HEK293 (cell line): ENCODE measurements around the gene CHI3L1.

ENCODE experiments used
- CTCF ChIA-PET: fragments of 350-600 bp; formaldehyde crosslinking; extraction: SDS; loops from one replicate; lab custom pipeline; 2021; ENCODE audit warnings: antibody characterized with exemption; lab: Yijun Ruan, JAX
- POLR2A ChIA-PET: fragments of 300-600 bp; formaldehyde crosslinking; extraction: SDS; loops from one replicate; lab custom pipeline; 2020; ENCODE audit warnings: antibody characterized with exemption, inconsistent platforms; lab: Yijun Ruan, JAX
- H3K27ac ChIP-seq: fragments of 200-500 bp; sonication (Bioruptor generic); 2 replicates; pipeline ENCODE4 v1.5.1; 2014; ENCODE audit warnings: low read depth, low read length, control low read depth, inconsistent platforms; ENCODE audit errors: extremely low read depth
- H3K36me3 ChIP-seq, 2 experiments: fragments of 200-500 bp in 1 of 2; sonication (Bioruptor generic) in 1 of 2; 1 replicate in 1 of 2; 2 replicates in 1 of 2; pipeline ENCODE4 v1.5.1; 2014 to 2017; ENCODE audit warnings: inconsistent platforms in 2 of 2, low read length in 2 of 2; ENCODE audit not compliant: control insufficient read depth in 2 of 2, insufficient read depth in 1 of 2
- H3K4me1 ChIP-seq: fragments of 200-500 bp; sonication (Bioruptor generic); 2 replicates; pipeline ENCODE4 v1.5.1; 2014; ENCODE audit warnings: mild to moderate bottlenecking, low read length, inconsistent platforms; ENCODE audit not compliant: control insufficient read depth, insufficient read depth
- H3K4me3 ChIP-seq: 2 replicates; pipeline ENCODE4 v1.5.1; 2011; ENCODE audit warnings: low read depth, mild to moderate bottlenecking, control low read depth, low read length, moderate library complexity
- H3K9me3 ChIP-seq: fragments of 200-500 bp; sonication (Bioruptor generic); 2 replicates; pipeline ENCODE4 v1.5.1; 2014; ENCODE audit warnings: low read depth, low read length, inconsistent platforms; ENCODE audit not compliant: control insufficient read depth, insufficient read depth
- GLI4 ChIP-seq: fragments of 450-650 bp; formaldehyde crosslinking; IDR thresholded peaks from 2 replicates; pipeline ENCODE4 v1.5.1; 2016; ENCODE audit warnings: missing biosample characterization, missing genetic modification characterization
- GLIS2 ChIP-seq: fragments of 450-650 bp; formaldehyde crosslinking; IDR thresholded peaks from 2 replicates; pipeline ENCODE4 v1.5.1; 2016; ENCODE audit warnings: missing biosample characterization, missing genetic modification characterization
- RBAK ChIP-seq: fragments of 450-650 bp; formaldehyde crosslinking; IDR thresholded peaks from 2 replicates; pipeline ENCODE4 v1.5.1; 2016; ENCODE audit warnings: missing biosample characterization, missing genetic modification characterization
- SP2 ChIP-seq: fragments of 450-650 bp; formaldehyde crosslinking; IDR thresholded peaks from 2 replicates; pipeline ENCODE4 v1.5.1; 2016; ENCODE audit warnings: missing biosample characterization, missing genetic modification characterization
- ZFHX2 ChIP-seq: fragments of 450-650 bp; formaldehyde crosslinking; conservative IDR thresholded peaks from 2 replicates; pipeline ENCODE4 v1.5.1; 2016; ENCODE audit warnings: missing biosample characterization, missing genetic modification characterization
- ZIC2 ChIP-seq: fragments of 450-650 bp; formaldehyde crosslinking; IDR thresholded peaks from 2 replicates; pipeline ENCODE4 v1.5.1; 2016; ENCODE audit warnings: missing biosample characterization, missing genetic modification characterization
- ZNF112 ChIP-seq: fragments of 450-650 bp; formaldehyde crosslinking; IDR thresholded peaks from 2 replicates; pipeline ENCODE4 v1.5.0; 2017; ENCODE audit warnings: missing biosample characterization, missing genetic modification characterization
- ZNF248 ChIP-seq: fragments of 450-650 bp; formaldehyde crosslinking; IDR thresholded peaks from 2 replicates; pipeline ENCODE4 v1.5.1; 2017; ENCODE audit warnings: missing biosample characterization, missing genetic modification characterization
- ZNF302 ChIP-seq: fragments of 450-650 bp; formaldehyde crosslinking; IDR thresholded peaks from 2 replicates; pipeline ENCODE4 v1.5.1; 2016; ENCODE audit warnings: missing biosample characterization, missing genetic modification characterization, low read depth
- ZNF335 ChIP-seq: fragments of 450-650 bp; formaldehyde crosslinking; conservative IDR thresholded peaks from 2 replicates; pipeline ENCODE4 v1.5.1; 2016; ENCODE audit warnings: missing biosample characterization, missing genetic modification characterization
- ZNF423 ChIP-seq: fragments of 450-650 bp; formaldehyde crosslinking; IDR thresholded peaks from 2 replicates; pipeline ENCODE4 v1.5.1; 2016; ENCODE audit warnings: missing biosample characterization, missing genetic modification characterization
- ZNF48 ChIP-seq: fragments of 450-650 bp; formaldehyde crosslinking; IDR thresholded peaks from 2 replicates; pipeline ENCODE4 v1.5.1; 2016; ENCODE audit warnings: missing biosample characterization, missing genetic modification characterization
- ZNF529 ChIP-seq: fragments of 450-650 bp; formaldehyde crosslinking; IDR thresholded peaks from 2 replicates; pipeline ENCODE4 v1.5.1; 2017; ENCODE audit warnings: missing genetic modification characterization, missing biosample characterization; ENCODE audit not compliant: insufficient replicate concordance
- ZNF623 ChIP-seq: fragments of 450-650 bp; formaldehyde crosslinking; IDR thresholded peaks from 2 replicates; pipeline ENCODE4 v1.5.1; 2016; ENCODE audit warnings: missing biosample characterization, missing genetic modification characterization
- ZNF843 ChIP-seq: fragments of 450-650 bp; formaldehyde crosslinking; IDR thresholded peaks from 2 replicates; pipeline ENCODE4 v1.5.1; 2016; ENCODE audit warnings: missing biosample characterization, missing genetic modification characterization
- TF ChIP-seq, protein P1 (sequence below): fragments of 450-650 bp; formaldehyde crosslinking; IDR thresholded peaks from 2 replicates; pipeline ENCODE4 v1.5.1; 2016; ENCODE audit warnings: missing biosample characterization, missing genetic modification characterization
- TF ChIP-seq, protein P2 (sequence below): sonication (generic); formaldehyde crosslinking; IDR thresholded peaks from 2 replicates; pipeline ENCODE4 v1.8.1; 2022; ENCODE audit warnings: mild to moderate bottlenecking, moderate library complexity, missing genetic modification reagents
- TF ChIP-seq, protein P3 (sequence below): fragments of 450-650 bp; formaldehyde crosslinking; IDR thresholded peaks from 2 replicates; pipeline ENCODE4 v1.5.1; 2017; ENCODE audit warnings: missing biosample characterization, missing genetic modification characterization

Gene CHI3L1

DNA sequence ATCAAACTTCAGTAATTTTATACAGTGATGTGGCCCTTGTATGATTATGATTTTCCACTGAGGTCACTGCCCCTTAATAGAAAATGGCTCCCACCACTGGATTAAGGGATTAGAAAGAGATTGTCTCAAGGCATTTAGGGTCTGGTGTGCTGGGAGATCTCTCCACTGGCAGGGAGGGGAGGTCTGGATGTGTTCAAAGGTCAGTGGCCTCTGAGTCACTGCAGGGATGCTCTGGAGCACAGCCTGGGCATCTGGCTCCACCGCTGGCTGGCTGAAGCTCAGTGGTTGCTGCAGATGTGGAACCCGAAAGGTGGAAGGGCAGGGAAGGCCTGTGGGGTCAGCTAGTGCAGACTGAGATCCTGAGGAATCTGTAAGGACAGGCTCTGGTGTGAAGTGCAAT is 18.3 kb upstream of the CHI3L1 start (continued):
- no peak for TF ChIP-seq RBAK (tag by site-specific recombination)

DNA sequence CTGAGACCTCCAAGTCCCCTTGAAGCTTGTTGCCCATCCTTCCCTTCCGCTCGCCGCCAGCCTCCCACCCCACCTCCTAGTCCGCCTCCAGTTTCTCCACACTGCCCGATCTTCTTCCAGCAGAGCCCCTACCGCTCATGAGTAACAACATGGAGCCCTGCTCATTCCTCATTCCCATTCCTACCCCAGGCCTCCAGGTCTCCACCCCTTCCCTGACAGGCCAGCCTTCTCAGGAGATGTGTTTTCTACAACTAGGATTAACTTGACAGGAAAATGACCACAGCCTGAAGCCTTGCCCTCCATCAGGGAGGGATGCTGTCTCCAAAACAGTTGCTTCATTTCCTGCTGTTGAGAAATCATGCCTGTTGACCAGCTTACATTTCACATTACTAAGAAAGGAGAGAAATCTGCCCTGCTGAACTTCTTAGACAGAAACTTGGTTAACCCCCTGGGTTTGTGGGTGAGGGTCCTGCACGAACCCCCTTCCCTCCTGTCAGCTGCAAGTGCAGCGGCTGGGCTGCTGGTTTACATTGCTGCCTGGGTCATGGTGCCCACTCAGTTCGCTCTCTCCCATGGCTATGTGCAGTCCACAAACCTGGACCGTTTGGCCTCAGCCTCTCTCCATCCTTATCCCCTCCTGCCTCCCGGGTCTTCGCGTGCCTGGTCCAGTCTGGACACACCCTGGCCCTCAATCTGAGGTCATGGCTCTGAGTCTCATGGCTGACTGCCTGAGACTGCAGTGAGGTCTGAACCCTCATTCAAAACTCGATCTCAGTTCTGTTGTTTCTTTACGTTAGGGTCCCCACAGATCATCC is 16.1 kb upstream of the CHI3L1 start:
- no peaks in the 10 kb centered on the region for H3K4me1 ChIP-seq
- CTCF ChIA-PET: interaction anchor here (0.6 to 2.3 kb wide), 7 partner anchors 13 to 163 kb away, joined by 3 to 10 read pairs (median 6); no protein-coding TSS in a partner anchor
- no peak overlapping the region for H3K27ac ChIP-seq
- 0 out of 2 replicates have a peak, but pooled peaks have one; percentile 9 for TF ChIP-seq ZFHX2
- no peak for TF ChIP-seq ZNF48
- TF ChIP-seq, all 188 proteins: peak for 1
- no peaks in the 10 kb centered on the region for H3K36me3 ChIP-seq
- POLR2A ChIA-PET: no interaction called here
- H3K4me3 ChIP-seq: no peak overlapping the region
- no peaks in the 10 kb centered on the region for H3K9me3 ChIP-seq

DNA sequence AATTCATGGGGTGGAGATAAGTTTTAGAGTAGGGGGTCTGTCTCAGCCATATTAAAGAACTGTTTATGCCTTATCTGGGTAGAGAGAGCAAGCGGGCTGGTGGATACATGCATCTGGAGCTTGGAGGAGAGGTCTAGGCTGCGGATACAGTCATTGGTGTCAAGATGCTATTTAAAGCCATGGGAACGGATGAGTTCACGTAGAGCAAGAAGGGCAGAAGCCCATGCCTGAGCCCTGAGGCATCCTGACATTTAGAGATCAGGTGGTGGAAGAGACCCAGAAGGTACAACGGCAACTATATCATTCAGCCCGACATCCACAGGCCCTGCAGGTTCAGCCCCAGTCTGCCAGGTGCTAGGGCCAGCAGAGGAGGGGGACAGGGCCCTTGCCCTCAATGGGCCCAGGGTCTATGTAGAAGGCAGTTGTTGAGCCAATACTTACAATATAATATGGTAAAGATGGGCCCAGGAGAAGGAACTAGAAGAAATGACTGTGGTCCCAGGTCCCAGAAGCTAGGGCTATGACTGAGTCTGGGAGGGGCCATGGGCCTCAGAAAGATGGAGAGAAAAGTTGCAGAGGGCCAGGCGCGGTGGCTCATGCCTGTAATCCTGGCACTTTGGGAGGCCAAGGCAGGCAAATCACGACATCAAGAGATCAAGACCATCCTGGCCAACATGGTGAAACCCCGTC is 15.2 kb upstream of the CHI3L1 start:
- H3K27ac ChIP-seq: no peak overlapping the region
- ChIA-PET CTCF (interaction anchor here (0.6 to 2.3 kb wide), 4 partner anchors 14 to 84 kb away, joined by 3 to 6 read pairs (median 4); no protein-coding TSS in a partner anchor), POLR2A (no interaction called here)
- no peaks in the 10 kb centered on the region for H3K4me1 ChIP-seq
- no peak overlapping the region for H3K4me3 ChIP-seq
- TF ChIP-seq, protein P1, sequence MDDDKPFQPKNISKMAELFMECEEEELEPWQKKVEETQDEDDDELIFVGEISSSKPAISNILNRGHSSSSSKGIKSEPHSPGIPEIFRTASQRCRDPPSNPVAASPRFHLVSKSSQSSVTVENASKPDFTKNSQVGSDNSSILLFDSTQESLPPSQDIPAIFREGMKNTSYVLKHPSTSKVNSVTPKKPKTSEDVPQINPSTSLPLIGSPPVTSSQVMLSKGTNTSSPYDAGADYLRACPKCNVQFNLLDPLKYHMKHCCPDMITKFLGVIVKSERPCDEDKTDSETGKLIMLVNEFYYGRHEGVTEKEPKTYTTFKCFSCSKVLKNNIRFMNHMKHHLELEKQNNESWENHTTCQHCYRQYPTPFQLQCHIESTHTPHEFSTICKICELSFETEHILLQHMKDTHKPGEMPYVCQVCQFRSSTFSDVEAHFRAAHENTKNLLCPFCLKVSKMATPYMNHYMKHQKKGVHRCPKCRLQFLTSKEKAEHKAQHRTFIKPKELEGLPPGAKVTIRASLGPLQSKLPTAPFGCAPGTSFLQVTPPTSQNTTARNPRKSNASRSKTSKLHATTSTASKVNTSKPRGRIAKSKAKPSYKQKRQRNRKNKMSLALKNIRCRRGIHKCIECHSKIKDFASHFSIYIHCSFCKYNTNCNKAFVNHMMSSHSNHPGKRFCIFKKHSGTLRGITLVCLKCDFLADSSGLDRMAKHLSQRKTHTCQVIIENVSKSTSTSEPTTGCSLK (tag by site-specific recombination): no peak
- TF ChIP-seq ZNF529: no peak
- TF ChIP-seq ZIC2 (tag by site-specific recombination): no peak
- TF ChIP-seq ZNF843 (tag by site-specific recombination): no peak
- TF ChIP-seq, protein P2, sequence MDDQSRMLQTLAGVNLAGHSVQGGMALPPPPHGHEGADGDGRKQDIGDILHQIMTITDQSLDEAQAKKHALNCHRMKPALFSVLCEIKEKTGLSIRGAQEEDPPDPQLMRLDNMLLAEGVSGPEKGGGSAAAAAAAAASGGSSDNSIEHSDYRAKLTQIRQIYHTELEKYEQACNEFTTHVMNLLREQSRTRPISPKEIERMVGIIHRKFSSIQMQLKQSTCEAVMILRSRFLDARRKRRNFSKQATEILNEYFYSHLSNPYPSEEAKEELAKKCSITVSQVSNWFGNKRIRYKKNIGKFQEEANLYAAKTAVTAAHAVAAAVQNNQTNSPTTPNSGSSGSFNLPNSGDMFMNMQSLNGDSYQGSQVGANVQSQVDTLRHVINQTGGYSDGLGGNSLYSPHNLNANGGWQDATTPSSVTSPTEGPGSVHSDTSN (CRISPR knock-in tag): no peak
- TF ChIP-seq ZNF302 (tag by site-specific recombination): no peak
- no peak for TF ChIP-seq ZNF423 (tag by site-specific recombination)
- no peak for TF ChIP-seq SP2 (tag by site-specific recombination)
- no peak for TF ChIP-seq ZNF335 (tag by site-specific recombination)
- TF ChIP-seq, protein P3, sequence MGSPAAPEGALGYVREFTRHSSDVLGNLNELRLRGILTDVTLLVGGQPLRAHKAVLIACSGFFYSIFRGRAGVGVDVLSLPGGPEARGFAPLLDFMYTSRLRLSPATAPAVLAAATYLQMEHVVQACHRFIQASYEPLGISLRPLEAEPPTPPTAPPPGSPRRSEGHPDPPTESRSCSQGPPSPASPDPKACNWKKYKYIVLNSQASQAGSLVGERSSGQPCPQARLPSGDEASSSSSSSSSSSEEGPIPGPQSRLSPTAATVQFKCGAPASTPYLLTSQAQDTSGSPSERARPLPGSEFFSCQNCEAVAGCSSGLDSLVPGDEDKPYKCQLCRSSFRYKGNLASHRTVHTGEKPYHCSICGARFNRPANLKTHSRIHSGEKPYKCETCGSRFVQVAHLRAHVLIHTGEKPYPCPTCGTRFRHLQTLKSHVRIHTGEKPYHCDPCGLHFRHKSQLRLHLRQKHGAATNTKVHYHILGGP: no peak
- TF ChIP-seq GLIS2 (tag by site-specific recombination): no peak
- TF ChIP-seq GLI4 (tag by site-specific recombination): no peak
- no peak for TF ChIP-seq ZNF112 (tag by site-specific recombination)
- no peak for TF ChIP-seq ZNF623 (tag by site-specific recombination)
- no peak for TF ChIP-seq ZNF248 (tag by site-specific recombination)
- TF ChIP-seq, all 188 proteins: peak for 0
- Histone ChIP-seq H3K36me3 (no peaks in the 10 kb centered on the region), H3K9me3 (no peaks in the 10 kb centered on the region)
